Bronchial epithelial cell (primary cell): Measurements from ENCODE around the gene MN1. TPM values are rescaled to one million over a fixed set of nuclear protein-coding genes. Genes with fewer than 3 reads are reported as not detected.

Source experiments
- DNase-seq: peaks from one replicate; pipeline ENCODE4 v3.0.0-alpha.2; 2010; ENCODE audit warnings: low read depth
- FAIRE-seq: peaks from 2 replicates; lab custom pipeline; 2011; peaks lifted over from hg19 to GRCh38; lab: Jason Lieb, UNC
- H3K27me3 ChIP-seq: 2 replicates; pipeline ENCODE4 v1.5.1; 2011; ENCODE audit warnings: low read length; ENCODE audit not compliant: control insufficient read depth, insufficient read depth
- H3K36me3 ChIP-seq: 2 replicates; pipeline ENCODE4 v1.5.1; 2011; ENCODE audit warnings: low read length; ENCODE audit not compliant: control insufficient read depth, insufficient read depth
- H3K4me3 ChIP-seq: 2 replicates; pipeline ENCODE4 v1.5.1; 2011; ENCODE audit warnings: mild to moderate bottlenecking, low read depth, low read length, control low read depth
- total RNA-seq: library from RNA; depleted of rRNA; stranded (reverse); fragments of >200 nt; gene quantifications from 2 replicates; pipeline ENCODE4 v1.2.1, GENCODE V29; 2014
- TF ChIP-seq, protein P1 (sequence below): IDR thresholded peaks from 2 replicates; pipeline ENCODE4 v1.5.1; 2011; ENCODE audit warnings: mild to moderate bottlenecking, moderate library complexity, low read length, control low read depth, inconsistent platforms; ENCODE audit not compliant: insufficient read depth, severe bottlenecking

Gene MN1
- total RNA-seq, 1 donor from 2014 or later, result 1.3 TPM

DNA sequence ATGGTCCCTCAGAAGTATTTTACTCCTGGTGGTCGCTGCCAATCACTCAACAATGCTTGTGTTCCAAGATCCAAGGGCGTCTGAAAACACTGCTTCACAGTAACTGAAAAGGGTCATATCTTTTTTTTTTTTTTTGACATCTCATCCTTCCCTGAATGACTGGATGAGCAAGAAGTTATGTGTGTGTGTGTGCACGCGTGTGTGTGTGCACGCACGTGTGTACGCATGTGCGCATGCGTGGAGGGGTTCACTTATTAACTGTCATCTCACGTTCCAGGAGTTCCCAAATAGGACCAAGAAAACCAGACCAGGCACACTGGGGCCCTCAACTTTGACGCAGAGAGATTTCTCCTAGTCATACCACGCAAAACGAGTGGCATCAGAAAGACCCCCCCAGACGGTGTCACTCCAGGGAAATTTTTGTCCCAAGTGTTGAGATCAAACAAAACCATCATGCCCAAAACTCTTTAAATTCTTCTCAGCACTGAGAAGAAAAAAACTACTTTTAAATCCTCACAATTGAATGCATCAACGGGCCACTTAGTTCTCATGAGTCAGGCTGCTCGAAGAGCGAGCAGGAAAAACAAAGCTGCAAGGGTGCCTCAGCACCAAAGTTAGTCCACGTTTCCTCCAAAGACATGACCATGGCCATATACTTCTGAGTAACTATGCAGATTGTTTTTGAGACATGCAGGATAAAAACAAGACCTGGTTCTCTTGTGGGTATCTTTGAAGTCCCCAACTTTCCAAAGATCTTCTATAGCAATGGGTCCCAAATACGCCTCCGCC lies 12.9 kb downstream of the MN1 start:
- FAIRE-seq (no peak), DNase-seq (no peak)
- peaks cover 3% of the 10 kb centered on the region for H3K36me3 ChIP-seq
- H3K27me3 ChIP-seq, result no peaks in the 10 kb centered on the region
- TF ChIP-seq, protein P1, sequence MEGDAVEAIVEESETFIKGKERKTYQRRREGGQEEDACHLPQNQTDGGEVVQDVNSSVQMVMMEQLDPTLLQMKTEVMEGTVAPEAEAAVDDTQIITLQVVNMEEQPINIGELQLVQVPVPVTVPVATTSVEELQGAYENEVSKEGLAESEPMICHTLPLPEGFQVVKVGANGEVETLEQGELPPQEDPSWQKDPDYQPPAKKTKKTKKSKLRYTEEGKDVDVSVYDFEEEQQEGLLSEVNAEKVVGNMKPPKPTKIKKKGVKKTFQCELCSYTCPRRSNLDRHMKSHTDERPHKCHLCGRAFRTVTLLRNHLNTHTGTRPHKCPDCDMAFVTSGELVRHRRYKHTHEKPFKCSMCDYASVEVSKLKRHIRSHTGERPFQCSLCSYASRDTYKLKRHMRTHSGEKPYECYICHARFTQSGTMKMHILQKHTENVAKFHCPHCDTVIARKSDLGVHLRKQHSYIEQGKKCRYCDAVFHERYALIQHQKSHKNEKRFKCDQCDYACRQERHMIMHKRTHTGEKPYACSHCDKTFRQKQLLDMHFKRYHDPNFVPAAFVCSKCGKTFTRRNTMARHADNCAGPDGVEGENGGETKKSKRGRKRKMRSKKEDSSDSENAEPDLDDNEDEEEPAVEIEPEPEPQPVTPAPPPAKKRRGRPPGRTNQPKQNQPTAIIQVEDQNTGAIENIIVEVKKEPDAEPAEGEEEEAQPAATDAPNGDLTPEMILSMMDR, result no peak
- H3K4me3 ChIP-seq, result no peak overlapping the region

- no peak for DNase-seq
- peaks cover 5% of the 10 kb centered on the region for H3K36me3 ChIP-seq
- no peaks in the 10 kb centered on the region for H3K27me3 ChIP-seq
- no peak overlapping the region for H3K4me3 ChIP-seq
- TF ChIP-seq, protein P1, result no peak
- FAIRE-seq, result no peak
Measured at GRCh38 chr22:27786965-27787364, 14.6 kb downstream of the MN1 start.

DNA sequence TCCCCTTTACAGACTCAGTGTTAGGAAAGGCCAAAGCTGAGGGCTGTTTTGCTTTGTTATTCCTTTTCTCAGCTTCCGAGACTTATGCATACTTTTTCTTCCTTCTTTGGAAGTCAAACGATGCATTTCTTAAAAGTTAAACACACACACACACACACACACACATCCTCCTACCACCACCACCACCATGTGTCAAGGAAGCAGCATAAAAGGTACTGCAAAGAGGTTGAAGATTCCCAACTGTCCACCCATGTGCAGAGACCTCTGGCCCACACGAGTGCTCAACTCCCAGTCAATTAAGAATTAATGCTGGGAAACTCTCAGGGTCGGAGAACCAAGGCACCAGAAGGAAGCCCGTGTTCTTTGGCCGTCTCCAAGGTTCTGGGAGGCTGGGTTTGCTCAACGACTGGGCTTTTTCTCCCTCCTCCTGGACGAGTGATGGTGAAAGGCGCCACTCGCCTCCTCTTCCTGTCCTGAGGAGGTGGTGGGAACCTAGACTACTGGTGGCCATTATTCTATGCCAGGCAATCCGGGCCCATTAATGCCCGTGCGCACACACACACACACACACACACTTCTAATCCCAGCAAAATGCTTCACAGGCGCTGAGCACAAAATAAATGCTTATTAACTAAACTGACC lies 15.1 kb downstream of the MN1 start:
- DNase-seq (no peak), FAIRE-seq (peak; percentile 36)
- no peak overlapping the region for H3K4me3 ChIP-seq
- no peaks in the 10 kb centered on the region for H3K27me3 ChIP-seq
- peaks cover 5% of the 10 kb centered on the region for H3K36me3 ChIP-seq
- TF ChIP-seq, protein P1, result no peak

DNA sequence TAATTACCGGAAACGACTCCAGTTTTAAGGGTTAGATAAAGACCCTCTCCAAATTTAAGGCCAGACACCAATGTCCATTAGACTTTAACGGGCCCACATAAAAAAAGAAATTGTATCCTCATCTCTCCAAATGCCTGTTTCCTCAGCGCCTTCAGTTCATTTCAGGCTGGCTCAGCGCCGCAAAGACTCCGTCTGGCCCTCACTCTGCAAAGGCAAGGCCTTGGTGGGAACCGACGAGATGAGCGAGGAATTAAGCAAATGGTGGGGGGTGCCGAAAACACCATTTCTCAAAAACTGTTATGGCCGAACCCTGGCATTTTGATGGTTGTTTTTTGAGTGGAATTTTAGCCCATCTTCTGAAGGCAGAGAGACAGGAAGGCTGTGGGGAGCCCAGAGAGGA lies 15.7 kb downstream of the MN1 start:
- Histone ChIP-seq H3K27me3 (no peaks in the 10 kb centered on the region), H3K36me3 (peaks cover 4% of the 10 kb centered on the region), H3K4me3 (no peak overlapping the region)
- FAIRE-seq (no peak), DNase-seq (no peak)
- TF ChIP-seq, protein P1, result no peak

DNA sequence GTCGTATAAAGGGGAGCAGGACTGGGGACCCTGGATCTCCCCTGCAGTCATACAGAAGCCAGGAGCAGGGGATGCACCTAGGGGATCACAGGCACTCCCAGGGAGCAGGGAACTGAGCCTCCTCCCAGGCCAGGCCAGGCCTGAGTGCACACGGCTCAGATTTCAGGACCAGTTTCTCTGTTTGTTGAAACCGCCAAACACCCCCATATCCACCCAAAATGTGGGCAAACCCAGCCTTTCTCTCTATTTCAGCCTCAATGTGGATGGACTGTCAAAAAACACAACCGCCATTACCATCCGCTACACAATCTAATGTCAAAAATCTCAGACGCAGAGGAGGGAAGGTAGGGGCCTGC lies 17.5 kb downstream of the MN1 start:
- TF ChIP-seq, protein P1, result no peak
- peaks cover 4% of the 10 kb centered on the region for H3K36me3 ChIP-seq
- H3K27me3 ChIP-seq, result no peaks in the 10 kb centered on the region
- FAIRE-seq (no peak), DNase-seq (no peak)
- no peak overlapping the region for H3K4me3 ChIP-seq
